GM12873 (cell line): ENCODE measurements around the gene SSC5D.

Experiments used
- TF ChIP-seq, protein P1 (sequence below): IDR thresholded peaks from 2 replicates; pipeline ENCODE4 v1.5.1; 2012; ENCODE audit warnings: low read depth, mild to moderate bottlenecking, moderate library complexity, low read length, control low read depth; ENCODE audit not compliant: insufficient read depth; ENCODE audit errors: missing control alignments

SSC5D gene

GRCh38 chr19:55554302-55554701 is 66.1 kb downstream of the SSC5D start:
- TF ChIP-seq, protein P1, sequence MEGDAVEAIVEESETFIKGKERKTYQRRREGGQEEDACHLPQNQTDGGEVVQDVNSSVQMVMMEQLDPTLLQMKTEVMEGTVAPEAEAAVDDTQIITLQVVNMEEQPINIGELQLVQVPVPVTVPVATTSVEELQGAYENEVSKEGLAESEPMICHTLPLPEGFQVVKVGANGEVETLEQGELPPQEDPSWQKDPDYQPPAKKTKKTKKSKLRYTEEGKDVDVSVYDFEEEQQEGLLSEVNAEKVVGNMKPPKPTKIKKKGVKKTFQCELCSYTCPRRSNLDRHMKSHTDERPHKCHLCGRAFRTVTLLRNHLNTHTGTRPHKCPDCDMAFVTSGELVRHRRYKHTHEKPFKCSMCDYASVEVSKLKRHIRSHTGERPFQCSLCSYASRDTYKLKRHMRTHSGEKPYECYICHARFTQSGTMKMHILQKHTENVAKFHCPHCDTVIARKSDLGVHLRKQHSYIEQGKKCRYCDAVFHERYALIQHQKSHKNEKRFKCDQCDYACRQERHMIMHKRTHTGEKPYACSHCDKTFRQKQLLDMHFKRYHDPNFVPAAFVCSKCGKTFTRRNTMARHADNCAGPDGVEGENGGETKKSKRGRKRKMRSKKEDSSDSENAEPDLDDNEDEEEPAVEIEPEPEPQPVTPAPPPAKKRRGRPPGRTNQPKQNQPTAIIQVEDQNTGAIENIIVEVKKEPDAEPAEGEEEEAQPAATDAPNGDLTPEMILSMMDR = no peak

GRCh38 chr19:55554741-55555152 is 66.5 kb downstream of the SSC5D start:
- TF ChIP-seq, protein P1 = no peak

DNA sequence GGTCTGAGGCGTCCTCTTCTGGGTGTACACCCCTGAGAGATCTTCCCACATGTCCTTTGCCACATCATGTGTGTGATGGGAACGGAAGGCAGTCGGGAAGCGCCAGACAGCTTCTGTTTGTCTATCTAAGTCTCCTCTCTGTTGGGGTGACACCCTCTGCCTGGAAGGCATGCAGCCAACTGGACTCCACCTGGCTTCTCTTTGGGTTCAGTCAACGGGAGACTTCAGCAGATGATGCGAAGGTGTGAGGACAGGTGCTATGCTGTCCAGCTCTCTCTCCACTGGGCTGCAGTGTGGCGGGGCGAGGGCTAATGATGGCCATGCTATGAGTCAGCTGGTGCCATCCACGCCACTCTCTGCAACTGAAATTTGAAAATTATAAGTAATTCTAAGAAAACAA is 71.4 kb downstream of the SSC5D start:
- TF ChIP-seq, protein P1 = no peak

DNA sequence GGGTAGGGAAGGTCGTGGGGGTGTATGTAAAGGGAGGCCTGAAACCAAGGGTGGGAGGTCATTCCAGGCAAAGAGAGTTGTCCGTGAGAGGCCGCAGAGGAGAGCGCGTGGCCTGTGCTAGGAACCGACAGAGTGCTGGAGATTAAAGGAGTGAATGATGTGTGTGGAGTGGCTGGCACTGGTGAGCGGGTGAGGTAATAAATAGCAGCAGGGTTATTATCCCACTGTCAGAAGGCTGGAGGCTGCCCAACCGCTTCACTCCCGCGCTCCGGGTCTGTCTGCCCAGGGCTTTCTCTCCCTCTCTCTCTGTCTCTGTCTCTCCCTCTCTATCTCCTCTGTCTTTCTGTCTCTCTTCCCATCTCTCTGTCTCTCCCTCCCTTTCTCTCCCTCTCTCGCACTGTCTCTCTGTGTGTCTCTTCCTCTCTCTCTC is 75.0 kb downstream of the SSC5D start:
- TF ChIP-seq, protein P1 = no peak

DNA sequence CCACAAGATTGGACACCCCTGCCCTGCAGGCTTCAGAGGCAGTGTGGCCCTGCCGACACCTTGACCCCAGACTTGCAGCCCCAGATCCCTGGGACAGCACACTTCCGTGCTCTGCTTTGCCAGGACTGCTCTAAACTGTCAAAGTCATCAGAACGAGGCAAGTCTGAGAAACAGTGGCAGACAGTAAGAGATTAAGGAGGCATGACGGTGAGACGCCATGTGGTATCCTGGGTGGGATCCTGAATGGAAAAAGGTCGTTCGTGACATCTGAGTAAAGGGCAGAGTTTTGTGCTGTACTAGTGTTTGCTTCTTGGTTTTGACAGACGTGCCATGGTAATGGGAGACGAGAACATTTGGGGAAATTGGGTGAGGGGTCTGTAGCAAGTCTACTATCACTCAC is 78.6 kb downstream of the SSC5D start:
- TF ChIP-seq, protein P1 = no peak

- TF ChIP-seq, protein P1 = no peak
These were observed 79.6 kb downstream of the SSC5D start for GRCh38 chr19:55567708-55568328.
